IMR-90 (cell line): Measurements from ENCODE around the gene BCAS3.

Experiments used
- BHLHE40 ChIP-seq: fragments of 150-350 bp; IDR thresholded peaks from 2 replicates; pipeline ENCODE4 v1.6.1; 2016; ENCODE audit warnings: mild to moderate bottlenecking, low read depth, low read length
- CEBPB ChIP-seq: IDR thresholded peaks from 2 replicates; pipeline ENCODE4 v1.6.1; 2012; ENCODE audit warnings: low read depth, low read length, improper control_type of control experiment
- CTCF ChIP-seq: conservative IDR thresholded peaks from 2 replicates; pipeline ENCODE4 v1.5.1; 2012; ENCODE audit warnings: mild to moderate bottlenecking, low read depth, low read length, improper control_type of control experiment
- ELK1 ChIP-seq: fragments of 150-350 bp; IDR thresholded peaks from 2 replicates; pipeline ENCODE4 v1.6.1; 2016; ENCODE audit warnings: low read depth, mild to moderate bottlenecking, low read length, moderate library complexity, borderline replicate concordance
- FOS ChIP-seq: fragments of 150-350 bp; IDR thresholded peaks from 2 replicates; pipeline ENCODE4 v1.6.1; 2016; ENCODE audit warnings: low read depth, low read length
- MAFK ChIP-seq: IDR thresholded peaks from 2 replicates; pipeline ENCODE4 v1.6.1; 2012; ENCODE audit warnings: low read depth, low read length, improper control_type of control experiment
- MAZ ChIP-seq: IDR thresholded peaks from 2 replicates; pipeline ENCODE4 v1.6.1; 2012; ENCODE audit warnings: low read depth, mild to moderate bottlenecking, low read length, improper control_type of control experiment, moderate library complexity, borderline replicate concordance
- MXI1 ChIP-seq: IDR thresholded peaks from 2 replicates; pipeline ENCODE4 v1.6.1; 2012; ENCODE audit warnings: low read depth, mild to moderate bottlenecking, low read length, moderate library complexity, borderline replicate concordance
- NFE2L2 ChIP-seq: fragments of 150-350 bp; IDR thresholded peaks from 2 replicates; pipeline ENCODE4 v1.6.1; 2016; ENCODE audit warnings: low read depth, mild to moderate bottlenecking, low read length
- POLR2A ChIP-seq: IDR thresholded peaks from 2 replicates; pipeline ENCODE4 v1.6.1; 2012; ENCODE audit warnings: mild to moderate bottlenecking, low read depth, low read length
- RAD21 ChIP-seq: IDR thresholded peaks from 2 replicates; pipeline ENCODE4 v1.6.1; 2012; ENCODE audit warnings: low read length, improper control_type of control experiment
- RCOR1 ChIP-seq: IDR thresholded peaks from 2 replicates; pipeline ENCODE4 v1.6.1; 2012; ENCODE audit warnings: mild to moderate bottlenecking, low read length, improper control_type of control experiment; ENCODE audit not compliant: insufficient replicate concordance
- RFX5 ChIP-seq: IDR thresholded peaks from 2 replicates; pipeline ENCODE4 v1.8.0; 2012; ENCODE audit warnings: low read depth, mild to moderate bottlenecking, low read length, moderate library complexity

GRCh38 chr17:60914078-60914477, 236.4 kb downstream of the BCAS3 start:
- no peak for TF ChIP-seq CTCF
- TF ChIP-seq CEBPB, result peak; percentile 66
- no peak for TF ChIP-seq POLR2A
- no peak for TF ChIP-seq MAFK
- no peak for TF ChIP-seq FOS
- no peak for TF ChIP-seq RCOR1
- no peak for TF ChIP-seq BHLHE40
- TF ChIP-seq RAD21, result no peak
- TF ChIP-seq RFX5, result no peak
- TF ChIP-seq NFE2L2, result no peak
- TF ChIP-seq MAZ, result no peak
- no peak for TF ChIP-seq MXI1
- TF ChIP-seq ELK1, result no peak
